ENCODE results near the gene SKI.

SKI gene

DNA sequence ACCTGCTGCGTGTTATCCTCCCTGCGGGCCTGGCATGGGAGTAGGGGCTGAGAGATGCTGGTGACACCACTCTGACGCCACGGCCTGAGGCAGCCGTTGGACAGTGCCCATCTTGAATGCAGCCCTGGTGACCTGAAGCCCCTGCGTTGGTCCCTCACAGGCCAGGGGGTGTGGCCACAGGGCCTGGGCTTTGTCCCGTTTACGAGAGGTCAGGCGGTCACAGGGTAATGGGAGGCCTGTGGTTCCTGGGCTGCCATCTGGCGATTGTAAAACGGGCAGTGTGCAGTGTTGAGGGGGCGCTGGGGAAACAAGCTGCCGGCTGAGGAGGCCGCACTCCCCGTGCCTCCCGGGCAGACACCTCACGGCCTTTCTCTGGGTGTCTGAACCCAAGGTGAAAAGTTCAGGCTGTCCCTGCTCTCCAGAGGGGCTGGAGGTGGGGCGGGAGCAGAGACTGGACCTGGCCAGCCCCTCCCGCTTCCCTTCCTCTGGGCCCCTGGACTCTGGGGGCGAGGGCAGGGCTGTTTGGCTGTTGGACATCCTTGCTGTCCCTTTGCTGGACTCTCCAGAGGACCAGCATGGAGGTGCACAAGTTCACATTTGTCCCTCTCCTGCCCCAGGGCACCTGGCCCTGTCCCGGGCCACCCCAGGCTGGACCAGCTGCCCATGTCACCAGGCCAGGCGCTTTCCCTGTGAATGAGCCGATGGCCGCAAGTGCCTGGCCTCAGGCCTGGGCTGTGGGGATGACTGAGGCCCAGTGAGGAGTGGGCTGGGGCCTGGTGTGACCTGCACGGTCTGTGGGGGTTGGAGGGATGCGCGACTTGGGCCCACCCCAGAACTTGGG is 42.4 kb downstream of the SKI start:
- no peak for TF ChIP-seq EZH2 (IDR thresholded peaks at IDR 0.05; ENCODE audit: borderline replicate concordance, low read depth, low read length, severe bottlenecking)
- TF ChIP-seq, protein P1, sequence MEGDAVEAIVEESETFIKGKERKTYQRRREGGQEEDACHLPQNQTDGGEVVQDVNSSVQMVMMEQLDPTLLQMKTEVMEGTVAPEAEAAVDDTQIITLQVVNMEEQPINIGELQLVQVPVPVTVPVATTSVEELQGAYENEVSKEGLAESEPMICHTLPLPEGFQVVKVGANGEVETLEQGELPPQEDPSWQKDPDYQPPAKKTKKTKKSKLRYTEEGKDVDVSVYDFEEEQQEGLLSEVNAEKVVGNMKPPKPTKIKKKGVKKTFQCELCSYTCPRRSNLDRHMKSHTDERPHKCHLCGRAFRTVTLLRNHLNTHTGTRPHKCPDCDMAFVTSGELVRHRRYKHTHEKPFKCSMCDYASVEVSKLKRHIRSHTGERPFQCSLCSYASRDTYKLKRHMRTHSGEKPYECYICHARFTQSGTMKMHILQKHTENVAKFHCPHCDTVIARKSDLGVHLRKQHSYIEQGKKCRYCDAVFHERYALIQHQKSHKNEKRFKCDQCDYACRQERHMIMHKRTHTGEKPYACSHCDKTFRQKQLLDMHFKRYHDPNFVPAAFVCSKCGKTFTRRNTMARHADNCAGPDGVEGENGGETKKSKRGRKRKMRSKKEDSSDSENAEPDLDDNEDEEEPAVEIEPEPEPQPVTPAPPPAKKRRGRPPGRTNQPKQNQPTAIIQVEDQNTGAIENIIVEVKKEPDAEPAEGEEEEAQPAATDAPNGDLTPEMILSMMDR (IDR thresholded peaks at IDR 0.05; ENCODE audit: borderline replicate concordance, extremely low read depth, low read length, poor library complexity, severe bottlenecking): no peak
- Histone ChIP-seq H3K4me1 (ENCODE audit: insufficient read depth, low read length) (peaks cover 12% of the 10 kb centered on the region; the same call in 1 of the 2 replicates), H3K4me2 (ENCODE audit: insufficient read depth, low read length) (no peak overlapping the region), H3K79me2 (ENCODE audit: insufficient read depth, low read length) (peaks cover 91% of the 10 kb centered on the region), H4K20me1 (ENCODE audit: insufficient read depth, low read length) (peaks cover 93% of the 10 kb centered on the region), H3K27me3 (ENCODE audit: insufficient read depth, low read length, poor library complexity) (no peaks in the 10 kb centered on the region), H3K9ac (ENCODE audit: low read depth, low read length) (no peak overlapping the region), H3K4me3 (ENCODE audit: low read depth in 1 of 2, low read length in 2 of 2) (no peak overlapping the region), H2AFZ (ENCODE audit: low read depth, low read length) (no peak overlapping the region), H3K36me3 (ENCODE audit: insufficient read depth, low read length) (no peaks in the 10 kb centered on the region), H3K9me3 (ENCODE audit: insufficient read depth, low read length, severe bottlenecking) (no peaks in the 10 kb centered on the region), H3K27ac (ENCODE audit: low read length) (no peak overlapping the region)
- DNase-seq (no peak), ATAC-seq (ENCODE audit: insufficient read depth, low read depth) (no peak)

DNA sequence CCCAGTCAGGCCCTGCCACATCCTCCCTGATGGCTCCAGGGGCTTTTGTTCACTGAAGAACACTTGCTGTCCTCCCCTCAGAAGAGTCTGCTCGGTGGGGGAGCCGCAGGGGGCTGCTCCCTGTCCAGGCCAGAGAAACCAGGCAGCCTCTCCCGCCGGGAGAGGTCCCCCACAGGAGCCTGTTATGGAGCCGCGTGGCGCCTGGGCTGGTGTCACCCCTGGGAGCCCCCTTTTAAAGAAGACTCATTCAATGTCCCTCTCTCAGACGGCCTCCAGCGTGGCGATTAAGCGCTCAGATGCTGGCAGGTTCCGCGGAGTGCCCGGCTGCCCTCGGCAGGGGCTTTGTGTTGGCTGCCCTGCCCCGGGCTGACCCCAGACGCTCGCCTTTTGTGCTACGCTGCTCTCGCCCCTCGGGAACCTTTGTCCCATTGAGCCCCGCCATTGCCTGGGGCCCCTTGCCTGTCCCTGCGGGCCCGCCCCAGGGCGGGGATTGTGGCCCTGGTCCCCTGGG is 43.1 kb downstream of the SKI start:
- Histone ChIP-seq H3K9ac (ENCODE audit: low read depth, low read length) (no peak overlapping the region), H4K20me1 (ENCODE audit: insufficient read depth, low read length) (peaks cover 90% of the 10 kb centered on the region), H3K36me3 (ENCODE audit: insufficient read depth, low read length) (no peaks in the 10 kb centered on the region), H3K4me3 (ENCODE audit: low read depth in 1 of 2, low read length in 2 of 2) (no peak overlapping the region), H3K27ac (ENCODE audit: low read length) (no peak overlapping the region), H3K9me3 (ENCODE audit: insufficient read depth, low read length, severe bottlenecking) (no peaks in the 10 kb centered on the region), H3K4me2 (ENCODE audit: insufficient read depth, low read length) (no peak overlapping the region), H3K4me1 (ENCODE audit: insufficient read depth, low read length) (peaks cover 19% of the 10 kb centered on the region), H2AFZ (ENCODE audit: low read depth, low read length) (no peak overlapping the region), H3K27me3 (ENCODE audit: insufficient read depth, low read length, poor library complexity) (no peaks in the 10 kb centered on the region), H3K79me2 (ENCODE audit: insufficient read depth, low read length) (peaks cover 91% of the 10 kb centered on the region)
- DNase-seq (no peak), ATAC-seq (ENCODE audit: insufficient read depth, low read depth) (no peak)
- TF ChIP-seq, protein P1 (IDR thresholded peaks at IDR 0.05; ENCODE audit: borderline replicate concordance, extremely low read depth, low read length, poor library complexity, severe bottlenecking): no peak
- no peak for TF ChIP-seq EZH2 (IDR thresholded peaks at IDR 0.05; ENCODE audit: borderline replicate concordance, low read depth, low read length, severe bottlenecking)

DNA sequence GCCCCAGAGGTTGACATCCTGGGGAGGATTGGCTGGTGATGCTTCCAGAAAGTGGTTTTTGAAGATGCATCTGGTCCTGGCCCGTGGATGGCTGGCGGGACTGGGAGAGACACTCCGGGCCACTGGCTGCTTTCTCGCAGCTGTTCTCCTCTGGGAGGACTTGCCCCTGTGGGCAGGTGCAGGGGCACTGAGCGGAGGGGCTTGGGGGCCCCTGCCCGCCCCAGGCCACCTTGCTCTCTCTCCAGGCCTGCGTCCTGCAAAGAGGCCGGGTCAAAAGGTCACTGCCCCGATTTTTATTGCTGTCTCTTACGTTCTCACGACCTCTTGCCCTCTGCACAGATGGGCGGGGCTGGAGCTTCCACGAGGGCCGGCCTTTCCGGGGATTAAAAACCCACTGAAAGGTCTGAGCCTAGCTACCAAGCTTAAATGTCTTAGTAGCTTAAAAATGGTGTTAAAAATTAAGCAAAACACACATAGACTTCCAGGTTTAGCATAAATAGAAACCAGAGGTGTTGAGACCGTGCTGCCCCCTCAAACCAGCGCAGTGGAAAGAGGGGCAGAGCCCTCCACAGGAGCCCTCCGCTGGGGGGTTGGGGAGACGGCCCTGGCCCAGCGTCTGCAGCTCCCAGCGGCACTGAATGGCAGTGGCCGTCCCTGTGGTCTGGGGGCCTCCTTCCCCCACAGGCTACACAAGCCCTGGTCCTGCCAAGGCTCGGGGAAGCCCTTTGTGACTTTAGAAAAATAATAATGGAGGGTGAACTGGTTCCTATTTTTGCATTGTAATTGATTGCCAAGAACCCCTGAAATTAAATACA is 43.9 kb downstream of the SKI start:
- Histone ChIP-seq H3K36me3 (ENCODE audit: insufficient read depth, low read length) (no peaks in the 10 kb centered on the region), H3K4me2 (ENCODE audit: insufficient read depth, low read length) (no peak overlapping the region), H2AFZ (ENCODE audit: low read depth, low read length) (no peak overlapping the region), H3K9me3 (ENCODE audit: insufficient read depth, low read length, severe bottlenecking) (no peaks in the 10 kb centered on the region), H4K20me1 (ENCODE audit: insufficient read depth, low read length) (peaks cover 90% of the 10 kb centered on the region), H3K4me3 (ENCODE audit: low read depth in 1 of 2, low read length in 2 of 2) (no peak overlapping the region), H3K9ac (ENCODE audit: low read depth, low read length) (no peak overlapping the region), H3K27me3 (ENCODE audit: insufficient read depth, low read length, poor library complexity) (no peaks in the 10 kb centered on the region), H3K79me2 (ENCODE audit: insufficient read depth, low read length) (peaks cover 88% of the 10 kb centered on the region), H3K27ac (ENCODE audit: low read length) (no peak overlapping the region), H3K4me1 (ENCODE audit: insufficient read depth, low read length) (peaks cover 26% of the 10 kb centered on the region)
- ATAC-seq (ENCODE audit: insufficient read depth, low read depth): no peak
- no peak for TF ChIP-seq EZH2 (IDR thresholded peaks at IDR 0.05; ENCODE audit: borderline replicate concordance, low read depth, low read length, severe bottlenecking)
- TF ChIP-seq, protein P1 (IDR thresholded peaks at IDR 0.05; ENCODE audit: borderline replicate concordance, extremely low read depth, low read length, poor library complexity, severe bottlenecking): no peak
- DNase-seq: no peak
